Stimulated activated CD8-positive, alpha-beta memory T cell treated with anti-CD3 and anti-CD28 coated beads, Interleukin-7, amount 100 ng/mL, for 48 hours (primary cell): ENCODE measurements around the gene NEUROD2.
"Not testable (repeated sequence)": the region's sequence is repeated elsewhere in the genome, so short reads cannot be mapped to it uniquely, and the experiment has no call there.

ENCODE experiments used
- DNase-seq, 2 donors: peaks; one replicate each; pipeline ENCODE4 v3.0.0-alpha.2; 2020; ENCODE audit warnings: low read depth in 1 of 2; ENCODE audit errors: extremely low read depth in 1 of 2

The NEUROD2 gene

DNA sequence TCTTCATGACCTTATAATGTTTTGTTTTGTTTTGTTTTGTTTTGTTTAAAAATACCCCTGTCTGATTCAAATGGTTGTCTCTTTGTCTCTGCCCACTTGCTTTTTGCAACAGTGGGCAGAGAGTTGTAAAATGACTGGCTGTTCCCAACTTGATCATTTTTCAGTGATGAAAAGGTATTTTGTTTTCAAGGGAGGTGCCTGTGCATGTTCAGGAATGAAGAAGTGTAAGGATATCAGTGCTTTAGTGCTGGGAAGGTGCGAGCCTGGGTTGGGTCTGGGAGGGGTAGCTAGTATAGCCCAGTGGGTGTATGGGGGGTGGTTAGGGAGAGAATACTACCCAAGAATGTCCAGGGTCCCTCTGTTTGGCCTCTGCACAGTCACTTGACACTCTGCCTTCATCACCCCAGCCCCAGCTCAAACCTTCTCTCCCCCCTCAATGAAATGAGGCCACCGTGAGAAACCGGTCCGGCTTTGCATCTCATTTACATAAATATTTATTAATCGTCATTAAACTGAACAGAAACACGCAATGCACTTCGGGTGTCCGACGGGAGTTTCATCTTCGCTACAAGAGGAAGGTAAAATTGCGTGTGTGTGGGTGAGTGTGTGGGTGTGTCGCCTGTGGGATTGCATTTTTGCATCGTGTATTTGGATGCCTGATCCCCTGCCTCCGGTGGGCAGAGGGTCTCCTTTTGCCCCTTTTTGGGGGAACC, 4.3 kb downstream of the NEUROD2 start:
- no peak for DNase-seq

DNA sequence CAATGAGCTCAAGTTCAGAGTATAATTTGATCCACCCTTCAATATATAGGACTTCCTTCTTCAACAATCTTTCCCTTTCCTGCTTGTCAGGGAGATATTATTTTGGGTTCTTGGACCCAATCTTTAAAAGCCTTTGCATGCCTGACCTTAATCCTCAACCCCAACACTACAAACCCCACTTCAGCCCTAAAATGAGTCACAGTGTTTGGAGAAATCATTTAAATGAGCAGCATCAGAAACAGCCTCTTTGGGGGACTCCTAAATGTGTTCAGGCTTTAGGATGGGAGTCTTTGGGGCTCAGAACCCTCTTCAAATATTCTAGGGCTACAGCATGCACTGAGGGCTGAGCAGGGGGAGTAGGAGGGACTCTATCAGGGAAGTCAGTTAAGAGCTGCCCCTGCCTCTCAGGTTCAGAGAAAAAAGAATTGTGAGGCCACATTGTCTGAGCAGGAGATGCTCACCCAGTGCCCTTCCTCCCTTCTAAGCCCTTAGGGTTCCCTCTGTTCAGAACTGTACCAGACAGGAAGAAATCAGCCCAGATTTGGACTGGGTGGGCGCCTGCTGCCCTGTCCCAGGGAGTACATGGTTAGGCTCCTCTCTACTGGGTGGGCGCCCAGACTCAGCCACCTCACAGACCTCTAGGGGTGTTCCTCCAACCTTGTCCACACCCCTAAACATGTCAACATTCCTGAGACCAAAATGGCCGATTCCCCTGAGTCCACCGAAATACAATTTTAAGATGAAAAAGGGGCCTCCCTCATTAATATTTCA, 5.0 kb downstream of the NEUROD2 start:
- no peak for DNase-seq

DNA sequence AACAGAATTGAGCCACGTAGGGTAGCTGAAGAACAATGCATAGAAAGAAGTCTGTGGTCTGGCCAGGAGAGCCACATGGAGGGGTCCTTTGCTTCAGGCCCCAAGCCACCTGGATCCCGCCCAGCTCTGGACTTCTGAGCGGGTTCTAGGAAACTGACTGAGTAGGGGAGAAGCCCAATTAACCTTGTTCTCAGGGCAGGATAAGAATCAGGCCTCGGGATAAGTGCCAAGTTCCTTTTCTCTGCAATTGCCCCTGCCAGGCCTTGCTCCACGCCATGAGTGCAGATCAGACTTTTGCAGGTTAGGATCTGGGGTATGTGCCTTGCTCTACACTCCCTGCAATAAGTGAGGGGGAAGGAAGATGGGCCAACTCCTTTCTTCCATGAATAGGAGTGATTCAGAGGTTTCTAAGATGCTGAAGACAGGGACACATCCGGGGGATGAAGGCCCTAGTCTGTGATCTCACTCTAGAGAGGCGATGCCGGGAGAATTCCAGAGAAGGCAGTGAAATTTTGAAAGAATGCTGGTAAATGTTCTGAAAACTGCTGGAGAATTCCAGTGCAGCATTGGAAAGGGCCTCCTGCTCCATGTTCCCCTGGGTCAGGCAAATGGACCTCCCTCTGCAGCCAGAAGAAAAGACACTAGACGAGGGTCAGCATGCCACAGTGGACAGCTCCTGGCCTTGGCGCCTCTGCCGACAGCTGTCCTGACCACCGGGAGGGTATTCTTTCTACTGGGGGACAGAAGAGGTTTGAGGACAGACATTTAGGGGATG, 5.8 kb downstream of the NEUROD2 start:
- DNase-seq: no peak

DNA sequence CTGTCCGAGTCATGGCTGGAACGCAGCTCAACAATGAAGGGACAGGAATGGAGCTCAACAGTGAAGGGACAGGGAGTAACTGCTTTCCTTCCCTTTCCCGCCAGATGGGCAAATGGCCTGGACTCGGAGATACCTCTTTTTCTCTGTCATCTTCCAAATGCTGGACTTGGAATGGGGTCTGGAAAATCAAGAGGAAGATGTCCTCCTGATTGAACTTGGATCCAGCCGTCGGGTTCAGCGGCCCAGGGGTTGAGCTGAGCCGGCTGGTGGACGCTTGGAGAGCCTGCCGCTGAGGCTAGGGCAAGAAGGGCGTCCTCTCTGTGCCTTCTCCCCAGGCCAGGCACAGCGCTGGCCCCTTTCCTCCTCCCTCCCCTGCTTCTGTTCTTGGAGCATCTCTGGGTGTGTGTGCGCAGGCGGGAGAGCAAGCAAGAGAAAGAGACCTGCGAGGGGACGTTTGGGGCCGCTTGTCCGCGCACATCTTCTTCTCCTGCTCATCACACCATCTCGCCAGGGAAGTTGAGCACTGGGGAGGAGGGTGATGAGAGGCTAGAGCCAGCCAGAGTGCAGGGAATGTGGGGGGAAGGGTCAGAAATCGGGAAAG, 6.6 kb downstream of the NEUROD2 start:
- DNase-seq: no peak

DNA sequence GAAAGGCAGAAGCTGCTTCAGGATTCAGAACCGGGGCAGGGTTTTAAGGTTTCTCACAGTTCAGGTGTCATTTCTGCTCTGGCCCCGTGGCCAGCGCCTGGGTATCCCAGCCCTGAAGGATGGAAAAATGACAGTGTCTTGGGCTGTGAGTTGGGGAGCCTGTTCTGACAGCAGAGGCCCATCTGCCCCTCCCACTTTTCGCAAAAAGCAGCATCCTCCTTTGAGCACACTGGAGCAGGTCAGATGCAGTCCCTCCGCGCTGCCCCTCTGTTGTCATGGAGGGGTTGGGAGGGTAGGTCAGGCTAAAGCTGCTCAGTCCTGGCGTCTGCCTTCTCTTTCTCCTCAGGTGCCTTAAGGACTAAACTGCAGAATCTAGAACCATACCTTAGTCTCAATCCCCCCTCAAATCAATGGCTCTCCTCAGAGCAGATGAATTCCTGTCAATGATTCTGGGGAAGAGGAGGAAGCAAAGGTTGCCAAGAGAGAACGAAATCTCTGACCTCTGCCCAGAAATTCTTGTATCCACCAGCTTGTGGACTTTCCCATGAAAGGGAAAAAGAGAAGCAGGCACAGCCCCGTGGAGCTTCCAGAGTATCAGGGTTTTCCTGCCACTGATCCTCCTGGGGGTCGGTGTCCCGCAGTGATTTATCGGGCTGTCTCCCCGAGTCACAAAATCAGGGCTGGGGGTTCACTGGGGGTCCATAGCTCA, 7.3 kb downstream of the NEUROD2 start:
- no peak for DNase-seq

DNA sequence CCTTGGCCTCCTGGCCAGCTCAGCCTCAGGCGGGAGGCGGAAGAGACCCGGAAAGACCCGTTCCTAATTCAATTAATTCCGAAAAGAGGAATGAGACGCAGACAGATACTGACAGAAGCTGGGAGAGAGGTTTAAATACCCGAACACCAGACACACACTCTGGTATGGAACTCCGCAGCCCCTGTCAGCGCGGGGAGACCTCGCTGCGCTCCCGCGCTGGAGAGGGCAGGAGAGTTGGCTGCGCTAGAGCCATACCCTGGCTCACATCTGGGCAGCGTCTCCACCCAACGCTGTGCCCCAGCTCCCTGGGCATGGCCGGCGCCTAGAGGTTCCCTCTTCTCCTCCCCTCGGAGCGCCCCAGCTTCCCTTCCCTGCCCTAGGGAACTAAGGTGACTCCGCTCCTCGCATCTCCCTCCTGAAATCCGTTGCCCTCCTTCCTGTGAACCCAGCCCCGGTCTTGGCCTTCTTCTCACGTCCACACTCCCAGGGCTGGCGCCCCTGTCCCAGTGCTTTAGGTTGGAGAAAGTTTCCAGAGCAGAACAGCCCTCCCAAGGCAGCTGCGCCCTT, 8.0 kb downstream of the NEUROD2 start:
- no peak for DNase-seq

DNA sequence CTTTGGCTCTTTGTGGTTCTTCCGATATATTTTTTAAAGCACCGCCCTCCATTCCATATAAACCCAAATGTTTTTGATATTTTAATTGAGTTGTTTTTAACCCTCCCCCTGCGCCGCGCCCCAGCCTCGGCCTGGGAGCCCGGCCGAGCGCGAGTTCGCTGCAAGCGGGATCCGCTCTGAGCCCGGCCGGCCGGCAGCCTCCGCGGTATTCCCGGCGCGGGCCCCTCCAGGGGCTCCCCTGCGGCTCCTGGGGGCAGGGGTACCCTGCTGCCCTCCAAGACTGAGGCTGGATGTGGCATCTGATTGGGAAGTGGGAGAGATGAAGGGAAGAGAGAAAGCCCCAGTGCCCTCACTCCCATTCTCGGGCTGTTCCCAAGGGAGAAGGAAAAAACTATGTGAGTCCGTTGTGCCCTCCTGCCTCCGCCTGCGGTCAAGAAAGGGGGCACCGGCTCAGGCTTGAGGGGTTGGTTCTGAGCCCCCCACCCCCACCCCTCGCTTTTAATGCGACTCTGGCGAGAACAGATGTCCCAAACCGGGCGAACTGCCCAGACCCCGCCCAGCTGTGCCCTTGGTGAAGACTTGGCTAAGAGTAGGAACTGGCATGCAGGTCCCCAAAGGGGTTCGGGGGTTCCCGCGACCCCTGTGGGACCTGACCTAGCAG, 8.6 kb downstream of the NEUROD2 start:
- no peak for DNase-seq

DNA sequence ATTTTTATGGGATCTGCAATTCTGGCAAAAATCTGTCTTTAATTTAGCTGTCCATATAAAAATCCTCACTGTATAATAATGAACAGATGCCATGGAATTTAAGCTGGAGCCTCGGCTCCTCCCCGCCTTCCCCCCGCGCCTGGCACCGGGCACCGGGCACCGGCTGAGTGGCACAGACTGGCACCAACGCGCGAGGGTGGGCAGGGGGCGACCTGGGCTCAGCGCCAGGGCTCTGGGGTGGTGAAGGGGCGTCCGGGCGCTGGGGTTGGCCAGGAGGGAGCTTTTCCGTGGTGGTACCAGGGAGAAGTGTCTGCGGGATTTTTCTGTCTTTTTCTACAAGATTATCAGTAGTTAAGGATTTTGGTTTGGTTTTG, 9.1 kb downstream of the NEUROD2 start:
- no peak for DNase-seq

DNA sequence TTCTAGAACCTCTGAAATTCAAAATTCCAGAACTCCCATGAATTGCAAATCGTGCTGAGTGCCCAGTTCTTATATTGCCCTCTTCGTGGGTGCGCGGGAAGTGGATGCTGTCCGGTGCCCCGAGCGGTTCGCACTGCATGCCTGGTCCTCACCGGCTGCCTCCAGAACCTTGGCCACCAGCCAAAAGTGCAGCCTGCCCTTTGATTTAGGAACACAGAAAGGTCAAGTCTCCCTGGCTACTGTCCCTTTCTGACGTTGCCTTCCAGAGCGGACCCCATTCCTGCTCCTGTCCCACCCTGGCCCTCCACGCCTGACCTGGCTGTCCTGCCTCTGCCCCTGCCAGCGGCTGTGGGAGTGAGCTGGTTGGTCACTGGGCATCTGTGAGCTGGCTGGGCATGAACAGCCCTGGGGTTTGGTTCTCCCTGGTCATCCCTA, 9.7 kb downstream of the NEUROD2 start:
- DNase-seq: no peak

DNA sequence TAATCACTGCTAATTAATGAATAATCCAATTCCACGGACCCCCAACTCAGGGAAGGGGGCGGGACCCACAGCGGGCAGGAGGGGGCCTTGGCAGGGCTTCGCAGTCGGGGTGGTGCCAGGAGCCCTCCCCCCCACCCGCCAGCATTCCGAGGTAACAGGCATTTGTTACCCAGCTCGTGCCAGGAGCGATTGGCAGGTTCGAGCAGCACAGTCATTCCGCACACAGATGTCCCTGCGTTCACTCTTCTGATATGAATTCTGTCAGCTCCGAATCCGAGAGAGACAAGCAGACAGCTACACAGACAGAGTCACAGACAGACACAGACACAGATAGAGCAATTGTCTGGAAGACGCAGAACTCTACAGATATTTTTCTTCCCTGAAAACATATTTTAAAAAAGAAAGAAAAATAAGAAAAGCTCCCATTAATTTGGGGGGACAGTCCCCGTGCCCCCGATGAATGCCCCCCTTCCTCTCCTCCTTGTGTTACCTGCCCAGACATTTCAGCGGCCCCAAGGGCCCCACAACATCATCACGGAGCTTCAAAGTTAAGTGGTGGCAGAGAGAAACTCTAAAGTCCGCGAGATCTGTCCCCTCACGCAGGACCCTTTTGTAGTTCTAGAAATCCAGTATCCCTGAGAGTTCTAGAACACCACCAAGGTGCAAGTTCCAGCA, 10.2 kb downstream of the NEUROD2 start:
- no peak for DNase-seq

DNA sequence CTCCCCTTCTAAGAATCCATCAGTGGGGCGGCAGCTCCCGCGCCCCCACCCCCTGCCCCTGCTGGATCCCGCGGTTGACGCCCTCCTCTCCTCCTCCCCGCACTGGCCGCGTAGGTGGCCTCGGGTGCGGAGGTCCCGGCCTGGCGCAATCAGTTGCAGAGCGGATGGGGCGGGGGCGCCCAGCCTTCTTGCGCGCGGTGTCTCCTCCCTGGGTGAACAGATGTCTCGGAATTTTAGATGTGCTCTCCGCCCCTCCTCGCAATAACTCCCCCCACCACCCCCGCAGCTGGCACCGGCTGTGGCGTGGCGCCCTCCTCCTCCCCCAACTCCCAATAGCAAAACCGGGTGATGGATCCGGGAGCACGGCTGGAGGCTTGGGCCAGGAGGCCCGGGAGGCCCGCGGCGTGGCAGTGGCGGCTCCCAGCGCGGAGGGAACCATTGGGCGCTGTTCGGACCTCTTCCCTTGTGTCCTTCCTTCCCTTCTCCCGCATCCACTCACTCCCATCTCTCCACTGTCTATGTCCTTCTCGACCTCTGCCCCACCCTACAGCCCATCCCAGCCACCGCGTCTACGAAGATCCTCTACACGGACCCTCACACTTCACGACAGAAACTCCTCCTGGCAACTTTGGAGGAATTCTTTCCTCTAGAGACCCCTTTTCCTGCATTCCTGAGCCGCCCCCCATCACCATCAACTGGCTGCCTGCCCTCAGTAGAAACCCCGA, 11.0 kb downstream of the NEUROD2 start:
- DNase-seq: no peak

DNA sequence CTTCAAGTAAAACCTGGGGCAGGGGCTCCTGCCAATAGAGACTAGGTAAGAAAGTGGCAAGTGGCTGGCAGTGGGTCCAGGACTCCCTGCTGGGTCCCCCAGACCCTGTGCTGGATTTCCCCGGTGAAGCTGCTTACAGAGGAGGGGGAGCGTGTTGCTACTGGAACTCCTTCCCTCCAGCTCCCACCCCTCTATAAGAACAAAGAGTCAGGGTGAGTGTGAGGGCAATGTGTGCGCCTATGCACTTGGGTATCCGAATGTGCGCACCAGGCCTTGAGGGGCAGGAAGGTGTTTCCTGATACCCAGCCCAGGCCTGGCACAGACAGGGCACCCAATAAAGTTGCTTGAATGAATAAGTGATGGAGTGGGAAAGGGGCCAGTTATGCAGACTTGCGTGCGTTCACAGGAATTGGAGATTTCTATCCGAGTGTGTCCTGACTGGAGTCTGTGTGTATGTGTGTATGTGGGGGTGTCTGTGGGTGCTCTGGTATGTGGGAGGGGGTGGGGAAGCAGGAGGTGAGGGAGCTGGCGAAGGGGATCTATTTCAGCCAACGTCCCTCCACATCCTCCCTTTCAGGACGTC, 11.7 kb downstream of the NEUROD2 start:
- no peak for DNase-seq

DNA sequence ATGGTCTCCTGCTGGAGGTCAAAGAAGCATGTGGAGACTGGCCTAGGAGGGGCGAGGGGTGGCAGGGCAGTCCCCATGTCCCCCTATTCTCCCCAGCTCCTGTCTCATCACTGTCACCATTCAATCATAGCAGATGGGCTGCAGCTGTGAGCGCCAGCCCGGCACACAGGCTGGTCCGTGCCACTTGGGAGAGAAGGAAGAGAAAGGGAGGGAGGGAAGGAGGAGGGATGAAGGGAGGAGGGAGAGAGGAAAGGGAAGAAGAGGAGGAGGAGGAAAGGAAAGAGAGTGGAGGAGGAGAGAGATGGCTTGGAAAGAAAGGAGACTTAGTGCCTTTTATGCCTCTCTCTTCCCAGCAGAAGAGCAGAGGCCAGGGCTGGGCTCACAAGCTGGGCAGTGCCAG, 12.4 kb downstream of the NEUROD2 start:
- no peak for DNase-seq

DNA sequence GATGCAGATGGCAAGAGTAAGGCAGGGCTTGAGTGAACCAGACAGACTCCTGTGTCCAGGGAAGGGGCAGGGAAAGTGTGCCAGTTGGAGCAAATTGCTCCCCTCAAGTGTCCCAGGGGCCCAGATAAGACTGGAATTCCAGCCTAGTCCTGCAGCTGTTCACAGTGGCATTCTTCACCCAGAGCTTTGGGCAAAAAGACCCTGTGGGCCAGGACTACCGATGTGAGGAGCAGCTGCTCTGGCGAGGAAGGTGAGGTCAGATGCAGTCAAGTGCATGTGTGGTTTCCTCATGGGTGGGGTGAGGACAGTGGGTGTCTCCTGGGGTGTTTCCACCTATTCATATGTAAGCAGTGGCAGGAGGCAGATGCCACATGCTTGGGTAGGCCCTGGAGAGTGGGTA, 14.3 kb downstream of the NEUROD2 start:
- no peak for DNase-seq

DNA sequence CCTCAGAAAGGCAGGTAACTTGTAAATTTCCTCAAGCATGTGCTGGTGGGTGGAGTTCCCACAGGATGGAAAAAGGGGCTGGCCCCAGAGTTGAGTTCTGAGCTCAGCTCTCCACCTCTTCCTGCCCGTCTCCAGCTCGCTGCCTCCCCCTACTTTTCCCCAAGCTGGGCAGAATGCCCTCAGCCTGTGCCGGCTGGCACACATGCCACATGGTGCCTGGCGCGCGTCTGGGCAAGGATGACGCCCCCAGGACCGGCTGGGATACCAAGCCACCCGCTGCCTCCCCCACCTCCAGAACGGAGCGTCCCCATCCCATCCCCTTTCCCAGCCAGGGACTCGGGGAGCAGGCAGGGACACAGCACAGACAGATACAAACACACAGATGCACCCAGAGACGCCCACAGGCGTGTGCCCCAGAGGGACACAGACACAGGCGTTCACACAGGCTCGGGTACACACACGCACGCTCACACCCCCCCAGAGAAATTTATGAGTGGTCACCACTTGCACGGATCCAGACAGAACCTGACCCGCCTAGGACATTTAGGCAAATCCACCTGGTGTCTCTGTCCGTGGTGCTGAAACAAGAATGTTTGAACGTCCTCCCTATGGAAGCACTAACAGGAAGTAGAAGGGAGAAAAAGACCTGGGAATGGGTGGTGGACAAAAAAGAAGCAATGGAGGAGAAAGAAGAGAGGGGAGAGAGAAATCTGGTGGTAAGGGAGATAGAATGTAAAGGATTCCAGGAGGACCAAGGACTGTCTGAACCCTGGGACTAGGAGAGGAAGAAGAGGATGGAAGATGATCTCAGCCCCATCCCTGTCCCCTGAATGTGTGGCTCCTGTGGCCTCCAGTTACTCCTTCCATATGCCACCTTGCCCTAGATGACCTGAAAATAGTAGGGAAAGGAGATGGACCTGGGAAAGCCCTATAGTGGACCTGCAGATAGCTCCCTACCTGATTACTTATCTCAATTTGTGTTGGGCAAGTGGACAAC, 15.5 kb downstream of the NEUROD2 start:
- no peak for DNase-seq

DNA sequence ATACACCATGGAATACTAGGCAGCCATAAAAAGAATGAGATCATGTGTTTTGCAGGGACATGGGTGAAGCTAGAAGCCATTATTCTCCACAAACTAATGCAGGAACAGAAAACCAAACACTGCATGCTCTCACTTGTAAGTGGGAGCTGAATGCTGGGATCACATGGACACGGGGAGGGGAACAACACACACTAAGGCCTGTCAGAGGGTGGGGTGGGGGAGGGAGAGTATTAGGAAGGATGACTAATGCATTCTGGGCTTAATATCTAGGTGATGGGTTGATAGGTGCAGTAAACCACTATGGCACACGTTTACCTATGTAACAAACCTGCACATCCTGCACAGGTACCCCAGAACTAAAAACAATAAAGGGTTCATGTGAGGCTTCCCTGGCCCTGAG, 17.5 kb downstream of the NEUROD2 start:
- not testable (repeated sequence) for DNase-seq

DNA sequence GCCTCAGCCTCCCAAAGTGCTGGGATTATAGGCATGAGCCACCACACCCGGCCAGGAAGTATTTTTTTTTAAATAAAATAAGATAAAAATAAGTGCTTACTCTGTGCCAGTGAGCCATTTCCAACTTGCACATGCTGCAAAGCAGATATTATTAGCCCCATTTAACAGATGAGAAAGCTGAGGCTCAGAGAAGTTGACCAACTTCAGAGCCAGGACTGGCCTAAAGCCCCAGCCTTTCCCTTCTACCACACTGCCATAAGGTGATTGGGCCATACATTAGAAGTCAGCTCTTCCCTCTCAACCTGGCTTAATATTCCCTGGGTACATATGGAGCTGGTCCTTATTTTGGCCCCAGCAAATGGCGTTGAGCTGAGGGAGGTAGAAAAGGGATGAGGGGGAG, 25.1 kb downstream of the NEUROD2 start:
- no peak for DNase-seq
